Inflammatory macrophage (primary cell): ENCODE results near the gene MRC2.
A peak's percentile ranks its signal among the peaks of the same experiment; 100 is the strongest.

ENCODE experiments used
- DNase-seq, 2 donors: peaks; one replicate each; pipeline ENCODE4 v3.0.0-alpha.2; 2020 to 2022

MRC2 gene

GRCh38 chr17:62615503-62615902, 12.0 kb upstream of the MRC2 start:
- DNase-seq, result no peak

DNA sequence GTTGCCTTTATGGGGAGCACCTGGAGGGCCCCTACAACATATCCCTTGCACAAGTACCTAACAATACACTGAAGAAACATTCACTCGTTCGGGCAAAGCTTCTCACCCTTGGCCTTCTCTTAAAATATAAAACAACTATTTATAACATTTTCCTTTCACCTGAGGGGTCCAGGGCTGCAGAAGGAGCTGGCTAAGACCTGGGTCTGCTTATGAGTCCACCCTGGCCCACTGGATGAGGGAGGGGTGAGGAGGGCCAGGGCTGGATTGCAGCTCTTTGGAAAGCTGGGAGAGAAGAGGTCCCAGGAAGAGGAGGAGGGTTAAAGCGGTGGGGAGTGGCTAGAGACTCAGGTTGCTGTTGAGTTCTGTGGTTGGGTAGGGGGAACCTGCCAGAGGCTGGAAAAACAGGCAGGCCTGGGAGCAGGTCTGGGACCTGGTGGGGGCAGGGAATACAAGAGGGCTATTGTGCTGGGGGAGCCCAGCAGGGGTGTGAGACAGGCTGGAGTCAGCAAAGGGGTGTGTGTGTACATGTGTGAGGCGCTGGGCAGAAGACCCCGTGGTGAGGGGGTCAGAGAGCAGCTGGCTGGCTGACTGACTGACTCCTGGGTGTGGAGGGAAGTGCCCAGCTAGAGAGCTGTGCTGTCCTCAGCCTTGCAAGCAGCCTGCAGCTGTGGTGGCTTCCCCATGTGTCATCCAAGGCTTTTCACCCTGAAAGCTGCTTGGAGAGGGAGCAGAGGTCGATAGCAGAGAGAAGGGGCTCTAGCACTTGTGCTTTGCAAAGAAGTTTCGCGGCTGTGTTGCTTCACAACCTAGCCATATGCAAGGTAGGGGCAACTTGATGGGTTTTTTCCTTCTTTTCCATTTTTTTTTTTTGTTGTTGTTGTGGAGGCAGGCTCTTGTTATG, 10.2 kb upstream of the MRC2 start:
- peak in 1 of 2 donors; percentile 33 for DNase-seq

DNA sequence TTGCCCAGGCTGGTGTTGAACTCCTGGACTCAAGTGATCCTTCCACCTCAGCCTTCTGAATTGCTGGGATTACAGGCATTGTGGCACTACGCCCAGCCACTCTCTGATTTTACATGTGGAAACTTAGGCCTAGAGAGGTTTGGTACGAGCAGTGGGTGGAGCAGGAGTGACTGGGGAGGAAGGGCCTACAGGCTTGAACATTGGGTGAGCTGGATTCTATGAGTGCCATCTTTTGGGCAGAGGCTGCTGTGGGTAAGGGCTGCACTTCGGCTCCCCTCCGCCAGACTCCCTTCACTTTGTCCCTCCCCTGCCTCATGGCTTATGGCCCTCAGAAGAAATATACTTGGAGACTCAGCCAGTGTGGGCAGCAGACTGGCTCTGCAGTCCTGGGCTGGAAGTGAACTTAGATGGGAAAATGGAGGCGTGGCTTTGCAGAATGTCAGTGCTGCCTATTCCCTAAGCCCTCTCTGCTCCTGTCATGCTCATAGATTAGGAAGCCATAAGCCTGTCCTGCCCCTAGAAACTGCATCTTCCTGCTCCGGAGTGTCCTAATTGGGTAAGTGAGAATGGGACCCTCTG, 9.5 kb upstream of the MRC2 start:
- no peak for DNase-seq

DNA sequence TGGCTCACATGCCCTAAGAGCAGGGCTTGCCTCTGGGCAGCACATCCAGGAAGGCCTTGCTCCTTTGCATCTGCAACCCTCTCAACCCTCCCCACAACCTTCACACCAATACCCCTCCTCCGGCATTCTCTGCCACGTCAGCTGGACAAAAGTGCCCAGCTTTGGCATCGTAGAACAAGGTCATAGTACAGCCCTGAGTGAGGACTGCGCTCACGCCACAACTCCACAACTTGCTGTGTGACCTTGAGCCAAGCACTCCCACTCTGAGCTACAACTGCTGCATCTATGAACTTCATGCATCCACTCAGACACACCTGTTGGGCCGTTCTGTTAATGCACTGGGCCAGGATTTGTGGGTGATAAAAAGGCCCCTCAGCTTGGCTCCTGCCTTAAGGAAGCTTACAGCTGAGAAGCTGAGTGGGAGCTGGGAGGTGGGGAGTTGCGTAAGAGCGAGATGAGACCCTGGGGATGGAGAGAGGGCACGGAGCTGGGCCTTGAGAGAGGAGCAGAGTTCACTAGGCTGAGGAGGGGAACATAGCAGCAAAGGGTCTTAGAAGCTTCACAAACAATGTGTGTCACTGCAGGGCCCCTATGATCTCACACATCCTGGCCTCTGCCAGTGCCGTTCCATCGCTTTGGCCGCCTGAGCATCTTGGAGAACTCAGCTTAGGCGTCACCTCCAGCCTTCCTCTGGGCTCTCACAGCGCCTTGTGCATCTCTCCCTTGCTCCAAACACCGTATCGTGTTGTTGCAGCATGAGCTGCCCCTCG, 8.6 kb upstream of the MRC2 start:
- no peak for DNase-seq

DNA sequence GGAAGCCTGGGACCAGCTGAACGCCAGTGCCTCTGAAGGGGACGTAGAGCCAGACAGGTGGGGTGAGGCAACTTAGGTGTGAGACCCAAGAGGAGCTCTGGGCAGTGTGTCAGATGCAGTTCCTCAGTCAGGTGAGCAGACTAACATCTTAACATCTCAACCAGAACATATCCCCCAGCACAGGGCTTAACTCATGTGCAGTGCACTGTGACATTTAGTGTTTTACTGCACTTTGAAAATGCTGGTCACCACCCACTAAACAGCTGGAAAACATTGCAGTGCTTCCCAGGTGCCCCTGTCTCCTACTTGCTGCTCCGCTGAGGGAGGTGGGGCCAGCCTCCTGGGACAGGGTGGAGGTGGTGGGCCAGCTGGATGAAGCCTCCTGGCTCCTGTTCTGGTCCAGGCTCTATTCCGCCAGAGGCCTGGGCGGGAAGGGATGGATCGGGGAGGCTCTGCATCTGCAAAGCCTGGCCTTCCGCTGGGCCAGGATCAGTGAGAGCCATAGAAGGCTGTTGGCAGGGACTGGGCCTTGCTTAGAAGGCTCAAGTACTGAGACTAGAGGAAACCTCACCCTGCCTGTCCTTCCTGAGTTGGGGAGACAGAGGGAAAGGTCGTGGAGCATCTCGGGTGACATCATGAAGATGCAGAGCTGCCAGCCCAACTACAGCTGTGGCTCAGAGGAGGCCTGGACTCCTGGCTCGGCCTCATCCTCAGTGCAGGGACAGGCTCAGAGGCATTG, 7.9 kb upstream of the MRC2 start:
- DNase-seq, result no peak

DNA sequence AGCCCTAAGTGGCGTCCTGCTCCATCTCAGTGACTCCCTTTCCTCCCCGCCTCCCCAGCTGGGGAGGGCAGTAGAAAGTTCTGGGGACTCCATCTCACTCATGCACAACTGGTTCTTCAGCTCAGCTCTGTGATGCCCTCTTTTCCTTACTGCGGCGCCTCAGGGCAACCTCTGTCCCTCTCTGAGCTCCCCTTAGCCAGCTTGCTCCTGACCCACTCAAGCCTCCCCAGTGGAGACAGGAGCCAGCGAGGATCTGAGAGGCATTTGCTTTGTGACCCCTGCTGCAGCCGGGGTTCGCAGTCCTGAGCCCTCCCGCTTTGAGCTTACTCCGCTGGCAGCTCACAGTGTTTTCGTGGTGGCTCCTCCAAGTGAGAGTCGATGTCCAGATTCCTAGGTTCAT, 6.2 kb upstream of the MRC2 start:
- no peak for DNase-seq

- peak; percentile 53 to 69 for DNase-seq
These were observed 2.1 kb upstream of the MRC2 start for GRCh38 chr17:62625184-62625869.

DNA sequence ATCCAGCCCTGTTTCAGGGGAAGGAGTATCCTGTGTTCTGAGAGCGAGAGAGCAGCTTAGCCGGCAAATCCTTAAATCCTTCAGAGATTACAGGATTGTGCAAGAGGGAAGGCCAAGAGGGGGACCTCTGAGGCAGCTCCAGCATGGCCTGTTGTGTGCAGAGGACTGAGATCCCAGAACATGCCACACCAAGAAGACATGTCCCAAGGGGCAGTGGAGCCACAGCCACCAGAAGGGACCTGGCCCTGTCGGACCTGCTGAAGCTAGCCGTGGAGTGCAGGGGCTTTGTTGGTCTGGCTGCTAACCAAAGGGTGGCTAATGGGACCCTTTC, 1.6 kb upstream of the MRC2 start:
- no peak for DNase-seq

- DNase-seq, result peak; percentile 58 to 69
These were observed 701 bp upstream of the MRC2 start for GRCh38 chr17:62626719-62627218.

GRCh38 chr17:62627904-62628633, 599 bp downstream of the MRC2 start:
- DNase-seq, result peak in 1 of 2 donors; percentile 46

- DNase-seq, result no peak
These were observed 1.5 kb downstream of the MRC2 start for GRCh38 chr17:62628831-62629555.

GRCh38 chr17:62629556-62630364, 2.3 kb downstream of the MRC2 start:
- no peak for DNase-seq

- no peak for DNase-seq
These were observed 3.1 kb downstream of the MRC2 start for GRCh38 chr17:62630365-62631085.

DNA sequence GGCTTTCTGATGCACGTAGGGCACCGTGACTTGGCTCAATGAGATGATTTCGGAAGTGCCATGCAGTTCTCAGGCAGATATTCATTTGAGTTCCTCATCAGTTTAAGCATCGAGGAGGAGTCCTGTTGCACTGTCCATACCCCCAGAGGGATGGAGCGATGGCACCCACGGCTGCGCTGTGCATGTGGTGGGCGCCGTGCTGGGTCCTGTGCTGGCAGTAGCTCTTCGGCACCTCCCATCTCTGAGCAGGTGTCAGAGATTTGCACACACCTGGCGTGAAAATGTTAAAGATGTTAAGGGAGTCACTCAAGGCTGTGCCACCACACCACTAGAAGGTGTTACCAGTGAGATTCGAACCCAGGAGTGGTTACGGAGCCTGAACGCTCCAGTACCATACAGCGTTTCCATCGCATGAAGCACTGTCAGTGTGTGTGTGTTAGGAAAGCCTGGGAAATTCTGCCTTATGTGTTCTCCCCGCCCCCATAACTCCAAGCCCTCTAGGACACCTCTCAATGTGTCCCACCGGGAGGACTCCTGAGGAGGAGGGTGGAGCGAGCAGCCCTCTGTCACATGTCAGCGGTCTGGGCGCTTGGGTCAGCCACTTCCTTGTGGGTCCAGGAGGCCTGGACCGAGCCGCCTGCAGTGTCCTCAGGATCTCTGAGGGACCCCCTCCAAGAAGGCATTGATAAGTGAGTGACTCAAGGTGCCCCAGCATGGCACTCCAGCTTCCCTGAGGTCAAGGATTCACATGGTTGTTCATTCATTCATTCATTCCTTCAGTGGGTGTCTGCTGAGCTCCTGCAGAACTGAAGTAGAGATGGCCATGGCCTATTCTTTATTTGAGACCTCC, 3.8 kb downstream of the MRC2 start:
- DNase-seq, result no peak

DNA sequence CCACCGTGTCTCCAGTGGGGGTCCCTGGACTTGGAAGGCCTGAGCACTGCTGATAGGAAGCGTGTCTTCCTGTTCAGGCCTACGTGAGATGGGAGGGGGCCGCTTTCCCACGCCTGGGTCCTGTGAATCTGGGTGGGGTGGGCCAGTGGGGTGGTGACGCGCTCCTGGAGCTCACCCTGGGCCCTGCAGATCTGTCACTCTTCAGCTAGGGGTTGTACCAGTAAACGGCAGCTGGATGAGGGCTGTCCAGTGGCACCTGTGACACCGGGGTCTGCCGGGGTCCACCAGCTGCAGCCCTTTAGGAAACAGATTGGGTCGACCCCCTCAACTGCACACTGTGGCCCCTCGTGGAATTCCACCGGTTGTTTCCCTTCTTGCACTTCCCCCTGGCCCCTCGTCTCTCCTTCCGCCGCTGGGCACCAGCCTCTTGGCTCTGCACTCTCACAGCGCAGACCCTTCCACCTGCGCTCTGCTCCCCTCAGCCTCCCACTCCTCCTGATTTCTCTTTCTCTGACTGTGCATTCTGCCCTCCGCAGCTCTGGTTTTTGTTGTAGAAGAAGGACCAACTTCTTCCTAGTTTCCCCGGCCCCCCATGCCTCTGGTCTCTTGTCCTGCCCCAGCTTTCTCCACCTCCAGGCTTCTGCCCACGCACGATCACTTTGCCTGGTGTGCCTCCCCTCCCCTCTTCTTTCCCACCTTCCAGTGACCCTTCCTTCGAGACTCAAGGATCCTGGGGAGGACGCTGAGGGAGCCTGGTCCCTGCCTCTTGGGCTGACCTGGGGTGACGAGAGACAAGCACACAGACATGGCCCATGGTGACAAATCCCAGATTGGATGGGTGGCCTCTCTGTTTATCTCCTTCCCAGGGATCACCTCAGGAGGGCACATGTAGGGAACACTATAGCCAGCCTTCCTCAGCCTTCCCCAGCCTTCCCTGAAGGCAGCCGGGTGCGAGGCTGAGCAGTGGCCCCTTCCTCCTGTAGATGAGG, 4.8 kb downstream of the MRC2 start:
- no peak for DNase-seq

DNA sequence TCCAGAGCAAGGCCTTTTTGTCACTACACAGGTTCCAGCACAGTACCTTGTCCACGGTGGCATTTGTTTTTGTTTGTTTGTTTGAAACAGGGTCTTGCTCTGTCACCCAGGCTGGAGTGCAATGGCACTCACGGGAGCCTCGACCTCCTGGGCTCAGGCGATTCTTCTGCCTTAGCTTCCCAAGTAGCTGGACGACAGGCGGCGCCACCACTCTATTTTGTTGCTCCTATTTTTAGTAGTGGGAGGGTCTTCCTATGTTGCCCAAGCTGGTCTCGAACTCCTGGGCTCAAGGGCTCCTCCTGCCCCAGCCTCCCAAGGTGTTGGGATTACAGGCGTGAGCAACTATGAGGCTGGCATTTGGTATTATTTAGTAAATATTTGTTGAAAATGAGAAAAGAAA, 10.3 kb downstream of the MRC2 start:
- DNase-seq, result no peak

- peak in 1 of 2 donors; percentile 36 for DNase-seq
These were observed 13.7 kb downstream of the MRC2 start for GRCh38 chr17:62641153-62641552.
